Right ventricle myocardium inferior (tissue), 1 donor: ENCODE data around the gene NTHL1. TPM values are rescaled to one million over a fixed set of nuclear protein-coding genes. Genes with fewer than 3 reads are reported as not detected.

Source experiments
- ATAC-seq: fragments of 200-7000 bp; cut with Tn5 transposase; one replicate; pipeline ENCODE4 v1.9.1; 2020; ENCODE audit warnings: mild to moderate bottlenecking, moderate library complexity
- DNase-seq: peaks from one replicate; pipeline ENCODE4 v3.0.0; 2021; ENCODE audit errors: missing footprints
- intact Hi-C: fragments of 100-400 bp; cut with DNase I; formaldehyde crosslinking; loops from one replicate; pipeline ENCODE4 v1.11.0; 2022
- total RNA-seq: library from RNA; stranded (reverse); fragmentation: NEBNext Ultra II Directional; extraction: Animal tissue kit (Norgen Biotek cat#: 25700); gene quantifications from one replicate; pipeline ENCODE4 v1.2.1, GENCODE V29; 2021
- donor health status: DM: no; HTN: yes; CAD: no; lungs with severe emphysema.

NTHL1 gene
- total RNA-seq, 1 donor from 2014 or later = 23.3 TPM

DNA sequence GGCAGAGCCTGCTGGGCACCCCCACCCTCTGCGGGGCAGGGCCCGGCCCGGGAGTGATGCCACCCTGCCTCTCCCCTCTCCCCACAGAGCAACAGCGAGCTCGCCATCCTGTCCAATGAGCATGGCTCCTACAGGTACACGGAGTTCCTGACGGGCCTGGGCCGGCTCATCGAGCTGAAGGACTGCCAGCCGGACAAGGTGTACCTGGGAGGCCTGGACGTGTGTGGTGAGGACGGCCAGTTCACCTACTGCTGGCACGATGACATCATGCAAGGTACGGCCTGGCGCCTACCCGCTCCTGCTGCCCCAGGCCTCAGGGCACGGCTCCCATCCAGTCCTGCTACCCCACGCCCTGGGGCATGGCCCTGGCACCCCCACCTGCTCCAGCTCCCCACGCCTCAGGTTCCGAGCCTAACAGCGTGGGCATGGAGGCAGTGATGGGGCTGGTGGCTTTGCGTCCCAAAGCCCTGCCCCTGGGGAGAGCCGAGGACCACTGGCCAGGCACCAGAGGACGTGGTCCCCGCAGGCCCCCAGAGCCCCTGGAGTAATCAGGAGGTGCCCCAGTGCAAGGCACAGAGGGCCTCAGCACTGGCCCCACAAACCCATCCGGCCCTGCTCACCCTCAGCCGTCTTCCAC is 38.6 kb upstream of the NTHL1 start:
- ATAC-seq (no peak), DNase-seq (no peak)
- intact Hi-C loops = no loop called here

DNA sequence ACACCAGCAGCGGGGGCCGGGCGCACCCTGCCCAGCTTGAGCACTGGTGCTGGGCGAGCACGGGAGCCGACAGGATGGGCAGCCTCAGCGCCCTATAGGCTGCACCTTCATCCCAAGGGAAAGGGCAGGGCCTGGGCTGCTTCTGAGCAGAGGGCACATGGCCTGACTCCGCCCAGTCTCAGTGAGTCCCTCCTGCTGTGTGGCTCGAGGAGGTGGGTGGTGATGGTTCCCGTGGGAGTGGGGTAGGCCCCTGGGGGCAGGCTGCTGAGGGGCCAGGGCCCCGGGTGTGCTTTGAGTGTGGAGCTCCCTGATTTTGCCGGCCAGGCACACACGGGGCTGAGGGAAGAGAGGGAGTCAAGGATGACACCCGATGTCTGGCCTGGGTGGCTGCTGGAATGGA is 38.0 kb upstream of the NTHL1 start:
- no peak for DNase-seq
- no peak for ATAC-seq

DNA sequence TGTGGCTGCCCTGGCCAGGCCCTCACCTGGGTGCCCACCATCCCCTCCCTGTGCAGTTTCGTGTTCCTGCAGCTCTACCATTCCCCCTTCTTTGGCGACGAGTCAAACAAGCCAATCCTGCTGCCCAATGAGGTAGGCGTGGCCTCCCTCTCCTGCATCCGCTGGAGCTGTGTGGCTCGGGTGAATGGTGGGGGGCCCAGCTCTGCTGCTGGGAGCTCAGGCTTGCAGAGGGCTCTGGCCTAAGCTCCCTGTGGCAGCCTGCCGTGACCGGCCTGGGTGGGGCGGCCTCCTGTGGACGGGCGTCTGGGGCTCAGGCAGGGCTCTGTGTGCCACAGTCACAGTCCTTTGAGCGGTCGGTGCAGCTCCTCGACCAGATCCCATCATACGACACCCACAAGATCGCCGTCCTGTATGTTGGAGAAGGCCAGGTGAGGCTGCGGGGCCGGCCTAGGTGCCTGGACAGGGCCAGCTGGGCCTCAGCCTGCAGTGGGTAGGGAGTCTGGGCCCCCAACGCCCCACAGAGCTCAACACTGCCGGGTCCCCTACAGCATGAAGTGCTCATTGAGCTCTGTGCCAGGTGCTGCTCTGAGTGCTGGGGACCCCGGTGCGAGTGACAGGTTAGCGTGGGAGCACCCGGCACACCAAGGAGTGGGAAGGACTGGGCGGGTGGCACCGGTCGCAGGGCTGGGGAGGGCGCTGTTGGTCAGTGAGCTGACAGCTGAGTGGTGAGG is 37.4 kb upstream of the NTHL1 start:
- no peak for ATAC-seq
- intact Hi-C loops = no loop called here

More for the DNA sequence above, 38.0 kb upstream of the NTHL1 start:
- intact Hi-C loops = no loop called here

DNA sequence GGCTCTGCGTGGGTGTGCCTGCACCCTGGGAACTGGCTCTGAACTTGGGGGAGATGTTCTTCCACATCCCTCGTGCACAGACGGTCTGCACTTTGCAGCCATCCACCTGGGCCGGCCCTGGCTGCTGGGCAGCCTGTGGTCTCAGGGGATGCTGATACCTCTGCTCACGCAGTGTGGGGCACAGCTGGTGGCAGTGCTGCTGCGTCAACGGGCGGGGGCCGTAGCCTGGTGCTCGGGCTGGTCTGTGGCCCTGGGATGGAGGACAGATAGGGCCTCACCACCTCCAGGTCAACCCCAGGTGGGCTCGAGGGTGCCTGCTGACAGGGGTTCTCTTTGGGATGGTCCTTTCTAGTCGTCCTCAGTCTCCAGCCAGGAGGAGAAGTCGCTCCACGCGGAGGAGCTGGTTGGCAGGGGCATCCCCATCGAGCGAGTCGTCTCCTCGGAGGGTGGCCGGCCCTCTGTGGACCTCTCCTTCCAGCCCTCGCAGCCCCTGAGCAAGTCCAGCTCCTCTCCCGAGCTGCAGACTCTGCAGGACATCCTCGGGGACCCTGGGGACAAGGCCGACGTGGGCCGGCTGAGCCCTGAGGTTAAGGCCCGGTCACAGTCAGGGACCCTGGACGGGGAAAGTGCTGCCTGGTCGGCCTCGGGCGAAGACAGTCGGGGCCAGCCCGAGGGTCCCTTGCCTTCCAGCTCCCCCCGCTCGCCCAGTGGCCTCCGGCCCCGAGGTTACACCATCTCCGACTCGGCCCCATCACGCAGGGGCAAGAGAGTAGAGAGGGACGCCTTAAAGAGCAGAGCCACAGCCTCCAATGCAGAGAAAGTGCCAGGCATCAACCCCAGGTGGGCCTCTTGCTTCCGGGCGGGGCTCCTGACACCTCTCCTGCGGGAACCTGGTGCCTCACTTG is 36.5 kb upstream of the NTHL1 start:
- no peak for ATAC-seq
- no peak for DNase-seq
- intact Hi-C loops = no loop called here

More for the DNA sequence above, 37.4 kb upstream of the NTHL1 start:
- DNase-seq = no peak

DNA sequence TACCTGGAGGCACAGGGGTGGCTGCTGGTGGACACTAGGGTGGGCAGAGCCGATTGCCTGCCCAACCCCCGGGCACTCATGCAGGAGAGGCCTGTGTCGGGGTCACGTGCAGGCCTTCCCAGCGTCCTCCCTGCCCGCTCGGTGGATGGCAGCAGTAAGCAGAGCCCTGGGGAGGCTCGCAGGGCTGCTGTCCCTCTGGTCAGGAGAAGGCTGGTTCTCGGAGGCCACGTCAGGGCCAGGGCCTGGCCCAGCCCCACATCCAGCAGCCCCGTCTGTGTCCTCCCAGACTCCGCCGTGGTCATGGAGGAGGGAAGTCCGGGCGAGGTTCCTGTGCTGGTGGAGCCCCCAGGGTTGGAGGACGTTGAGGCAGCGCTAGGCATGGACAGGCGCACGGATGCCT is 35.8 kb upstream of the NTHL1 start:
- ATAC-seq = no peak
- intact Hi-C loops = no loop called here
- DNase-seq = no peak

DNA sequence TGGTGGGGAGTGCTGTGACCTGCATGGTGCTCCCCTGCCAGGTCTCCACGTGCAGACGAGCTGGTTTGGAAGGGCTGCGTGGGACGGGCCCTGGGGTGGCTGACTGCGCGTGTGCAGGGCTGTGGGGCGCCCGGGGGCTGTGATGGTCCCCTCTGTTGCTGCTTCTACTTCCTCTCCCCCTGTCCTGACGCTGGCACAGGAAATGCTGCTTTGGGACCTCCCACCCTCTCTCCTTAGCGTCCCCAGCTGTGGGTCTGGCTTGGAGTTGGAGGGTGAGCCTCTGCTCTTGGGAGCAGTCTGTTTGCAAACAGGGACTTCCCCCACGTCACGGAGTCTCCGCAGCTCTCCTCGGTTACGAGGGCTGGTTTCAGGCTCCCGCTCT is 35.3 kb upstream of the NTHL1 start:
- ATAC-seq (peak; percentile 22), DNase-seq (no peak)
- intact Hi-C loops = no loop called here

DNA sequence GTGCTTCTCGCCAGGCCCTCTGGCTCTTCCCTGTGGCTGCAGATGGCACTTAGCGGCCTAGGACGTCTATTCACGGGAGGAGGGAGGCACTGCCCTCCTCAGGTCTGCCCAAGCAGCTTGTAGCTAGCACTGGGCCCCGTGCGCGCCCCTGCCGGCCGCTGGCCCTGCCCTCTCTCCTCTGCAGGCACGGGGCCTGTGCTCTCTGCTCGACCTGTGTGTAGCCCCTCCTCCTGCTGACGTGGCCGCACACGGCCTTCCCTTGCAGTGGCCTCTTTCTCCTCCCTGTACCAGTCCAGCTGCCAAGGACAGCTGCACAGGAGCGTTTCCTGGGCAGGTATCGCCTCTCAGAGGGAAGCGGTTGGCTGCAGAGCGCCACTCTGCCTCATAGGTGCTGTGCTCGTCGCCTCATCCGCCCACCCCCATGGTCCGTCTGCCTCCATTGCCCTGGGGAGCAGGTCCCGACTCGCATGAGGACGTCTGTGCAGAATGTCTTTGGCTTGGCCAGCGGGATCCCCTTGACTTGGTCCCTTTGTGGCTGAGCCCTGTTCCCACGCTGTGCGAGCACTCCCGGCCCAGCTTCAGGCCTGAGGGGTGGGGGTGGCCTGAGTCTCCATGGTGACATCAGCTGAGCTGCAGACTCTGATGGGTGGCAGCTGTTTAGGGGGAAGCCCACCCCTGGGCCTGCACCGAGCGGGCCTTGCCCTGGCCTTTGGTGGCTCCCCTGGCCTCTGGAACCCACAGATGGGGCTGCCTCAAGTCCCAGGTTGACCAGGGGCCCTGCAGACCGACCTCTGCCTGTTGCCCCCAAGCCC is 34.7 kb upstream of the NTHL1 start:
- DNase-seq (no peak), ATAC-seq (peak; percentile 33)
- intact Hi-C loops = no loop called here

DNA sequence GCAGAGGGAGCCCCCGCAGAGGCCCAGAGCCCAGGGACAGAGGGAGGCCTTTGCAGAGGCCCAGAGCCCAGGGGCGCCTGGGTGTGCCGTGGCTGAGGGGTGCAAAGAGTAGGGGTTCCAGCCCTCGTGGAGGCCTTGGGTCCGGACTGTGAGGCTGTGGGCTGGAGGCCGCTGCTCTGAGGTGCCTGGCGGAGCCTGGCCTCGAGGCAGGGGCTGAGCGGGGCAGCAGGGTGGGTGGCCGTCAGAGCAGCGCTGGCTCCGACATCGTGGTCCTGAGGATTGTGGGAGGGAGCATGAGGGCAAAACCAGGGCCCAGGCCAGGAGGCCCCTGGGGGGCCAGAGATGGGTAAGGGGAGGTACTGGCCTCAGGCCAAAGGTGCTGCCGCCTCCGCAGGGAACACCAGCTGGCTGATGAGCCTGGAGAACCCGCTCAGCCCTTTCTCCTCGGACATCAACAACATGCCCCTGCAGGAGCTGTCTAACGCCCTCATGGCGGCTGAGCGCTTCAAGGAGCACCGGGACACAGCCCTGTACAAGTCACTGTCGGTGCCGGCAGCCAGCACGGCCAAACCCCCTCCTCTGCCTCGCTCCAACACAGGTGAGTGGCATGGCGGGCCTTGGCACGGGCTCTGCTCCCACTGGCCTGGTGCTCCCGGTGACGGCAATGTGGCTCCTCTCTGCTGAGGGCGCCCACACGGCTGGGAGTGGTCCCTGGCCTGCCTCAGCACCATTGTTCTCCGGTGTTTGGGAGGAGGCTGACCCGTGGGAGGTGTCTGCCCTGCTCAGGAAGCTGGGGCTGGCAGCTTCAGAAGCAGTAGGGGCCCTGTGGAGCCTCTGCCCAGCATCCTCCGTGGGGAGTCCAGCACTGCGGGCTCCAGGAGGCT is 33.8 kb upstream of the NTHL1 start:
- intact Hi-C loops = no loop called here
- DNase-seq = no peak
- ATAC-seq = no peak

DNA sequence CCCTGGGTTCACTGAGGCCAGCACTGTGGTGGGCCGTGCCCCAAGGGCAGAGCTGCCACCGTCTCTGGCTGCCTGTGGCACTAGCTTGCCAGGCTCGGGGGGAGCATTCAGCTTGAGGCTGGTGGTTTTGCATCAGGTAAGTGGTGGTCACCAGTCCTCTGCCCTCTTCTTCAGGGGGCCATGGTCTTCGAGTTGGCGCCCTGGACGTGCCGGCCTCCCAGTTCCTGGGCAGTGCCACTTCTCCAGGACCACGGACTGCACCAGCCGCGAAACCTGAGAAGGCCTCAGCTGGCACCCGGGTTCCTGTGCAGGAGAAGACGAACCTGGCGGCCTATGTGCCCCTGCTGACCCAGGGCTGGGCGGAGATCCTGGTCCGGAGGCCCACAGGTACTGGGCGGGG is 32.4 kb upstream of the NTHL1 start:
- DNase-seq (no peak), ATAC-seq (no peak)
- intact Hi-C loops = no loop called here

DNA sequence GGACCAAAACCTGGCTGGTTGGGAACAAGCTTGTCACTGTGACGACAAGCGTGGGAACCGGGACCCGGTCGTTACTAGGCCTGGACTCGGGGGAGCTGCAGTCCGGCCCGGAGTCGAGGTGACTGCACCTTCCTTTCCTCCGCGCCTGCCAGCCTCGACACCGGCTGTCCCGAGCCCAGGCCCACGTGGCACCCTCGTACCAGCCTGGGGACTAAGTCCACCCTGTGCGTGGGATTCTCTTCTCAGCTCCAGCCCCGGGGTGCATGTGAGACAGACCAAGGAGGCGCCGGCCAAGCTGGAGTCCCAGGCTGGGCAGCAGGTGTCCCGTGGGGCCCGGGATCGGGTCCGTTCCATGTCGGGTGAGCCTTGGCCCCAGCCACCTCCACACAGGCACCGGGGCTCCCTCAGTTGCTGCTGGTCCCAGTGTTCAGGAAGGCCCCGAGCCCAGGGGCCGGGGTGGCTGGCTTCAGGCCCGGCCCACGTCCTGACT is 31.7 kb upstream of the NTHL1 start:
- DNase-seq (no peak), ATAC-seq (no peak)
- intact Hi-C loops = no loop called here

DNA sequence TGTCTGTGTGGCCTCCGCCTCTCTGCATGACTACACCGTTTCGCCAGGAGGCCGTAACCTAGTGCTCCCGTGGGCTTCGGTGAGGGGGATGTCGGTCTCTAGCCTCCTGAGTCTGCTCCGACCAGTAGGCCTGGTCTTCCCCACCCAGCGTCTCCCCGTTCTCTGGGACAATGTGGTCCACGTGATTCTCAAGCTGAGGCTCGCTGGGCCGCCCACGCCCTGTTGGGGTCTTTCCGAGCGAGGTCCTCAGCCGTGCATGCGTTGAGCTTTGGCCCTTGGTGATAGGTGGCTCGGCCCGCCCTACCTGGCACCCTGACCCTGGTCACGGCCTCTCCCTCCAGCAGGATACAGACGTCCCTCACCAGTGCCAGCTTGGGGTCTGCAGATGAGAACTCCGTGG is 31.1 kb upstream of the NTHL1 start:
- ATAC-seq (no peak), DNase-seq (no peak)
- intact Hi-C loops = no loop called here

DNA sequence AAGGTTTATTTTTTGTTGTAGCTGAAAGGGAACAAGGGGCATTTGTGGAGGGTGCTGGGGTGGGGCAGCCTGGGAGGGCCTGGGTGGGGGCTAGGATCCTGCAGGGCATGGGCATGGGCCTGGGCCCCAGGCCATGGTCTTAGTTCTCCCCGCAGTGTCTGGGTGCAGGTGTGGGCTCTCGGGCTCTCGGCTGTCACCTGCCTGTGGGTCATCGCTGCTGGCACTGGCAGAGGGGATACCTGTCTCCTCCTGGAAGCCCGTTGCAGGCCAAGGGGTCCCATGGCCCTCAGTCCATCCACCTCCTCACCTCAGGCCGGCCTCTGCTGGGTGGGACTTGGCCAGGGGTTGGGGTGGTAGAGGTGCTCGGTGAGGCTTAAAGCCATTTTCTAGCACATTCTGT is 30.5 kb upstream of the NTHL1 start:
- DNase-seq = no peak
- intact Hi-C loops = no loop called here
- ATAC-seq = no peak

DNA sequence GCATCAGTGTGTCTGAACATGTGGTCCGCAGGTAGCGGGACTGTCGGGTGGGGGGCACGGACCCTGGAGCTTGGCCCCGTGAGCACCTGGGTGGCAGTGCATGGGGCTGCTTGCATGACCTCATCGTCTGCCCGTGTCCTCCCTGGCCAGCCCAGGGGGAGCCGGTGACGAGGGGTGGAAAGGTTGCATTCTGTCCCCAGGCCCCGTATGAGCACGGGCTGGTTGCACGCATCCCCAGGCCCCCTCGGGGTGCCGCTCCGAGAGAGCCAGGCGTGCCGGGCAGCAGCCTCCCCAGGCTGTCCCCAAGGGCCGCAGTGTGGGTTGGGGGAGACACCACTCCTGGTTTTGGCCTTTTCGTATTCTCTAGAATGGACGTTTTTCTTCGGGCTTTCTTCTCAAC is 30.1 kb upstream of the NTHL1 start:
- no peak for ATAC-seq

DNA sequence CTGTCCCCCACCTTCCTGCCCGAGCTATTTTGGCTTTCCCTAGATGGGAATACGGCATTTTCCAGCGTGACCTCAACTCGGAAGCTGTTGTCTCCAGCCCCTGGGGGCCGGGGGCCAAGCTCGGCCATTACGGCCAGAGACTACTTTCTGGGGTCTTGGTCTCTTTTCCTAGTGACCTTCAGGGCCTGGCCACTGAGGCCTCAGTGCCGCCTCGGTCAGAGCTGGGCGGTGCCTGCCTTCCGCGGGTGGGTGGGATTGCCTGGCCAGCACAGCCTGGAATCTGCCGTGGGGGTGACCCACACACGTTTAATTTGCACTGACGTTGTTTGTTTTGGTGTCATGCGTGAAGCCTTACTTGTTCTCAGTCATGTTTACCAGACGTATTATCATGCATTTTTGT is 29.4 kb upstream of the NTHL1 start:
- intact Hi-C loops = no loop called here
- DNase-seq (no peak), ATAC-seq (no peak)

More for the DNA sequence above, 30.1 kb upstream of the NTHL1 start:
- no peak for DNase-seq
- intact Hi-C loops = no loop called here

DNA sequence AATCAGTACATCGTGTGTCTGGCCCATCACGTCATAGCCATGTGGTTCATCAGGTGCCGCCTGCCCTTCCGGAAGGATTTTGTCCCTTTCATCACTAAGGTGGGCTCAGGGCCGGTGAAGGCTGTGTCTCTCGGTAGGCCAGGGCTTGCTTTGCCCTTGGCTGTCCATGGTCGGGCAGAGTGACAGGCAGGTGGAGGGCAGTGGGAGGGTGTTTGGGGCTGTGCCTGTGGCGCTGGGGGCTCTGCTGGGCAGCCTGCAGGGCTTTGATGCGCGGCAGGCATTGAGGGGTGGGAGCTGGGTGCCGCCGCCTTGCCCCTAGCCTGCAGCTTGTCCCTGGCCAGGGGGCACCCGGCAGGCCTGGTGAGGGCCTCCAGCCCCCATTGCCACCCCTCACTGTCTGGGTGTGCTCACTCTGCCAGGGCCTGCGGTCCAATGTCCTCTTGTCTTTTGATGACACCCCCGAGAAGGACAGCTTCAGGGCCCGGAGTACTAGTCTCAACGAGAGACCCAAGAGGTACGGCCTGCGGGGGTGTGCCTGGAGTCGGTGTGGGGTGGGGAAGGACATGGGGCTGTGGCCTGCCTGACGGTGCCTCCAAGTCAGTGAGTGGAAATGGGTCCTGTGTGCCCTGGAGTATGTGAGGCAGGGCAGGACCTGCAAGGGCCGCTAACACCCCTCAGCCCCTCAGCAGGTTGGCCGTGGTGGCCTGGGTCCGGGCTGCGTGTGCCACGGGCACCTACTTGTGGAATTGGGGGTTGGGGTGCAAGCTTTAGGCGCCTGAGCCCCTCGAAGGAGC is 28.6 kb upstream of the NTHL1 start:
- ATAC-seq (no peak), DNase-seq (no peak)
- intact Hi-C loops = no loop called here

DNA sequence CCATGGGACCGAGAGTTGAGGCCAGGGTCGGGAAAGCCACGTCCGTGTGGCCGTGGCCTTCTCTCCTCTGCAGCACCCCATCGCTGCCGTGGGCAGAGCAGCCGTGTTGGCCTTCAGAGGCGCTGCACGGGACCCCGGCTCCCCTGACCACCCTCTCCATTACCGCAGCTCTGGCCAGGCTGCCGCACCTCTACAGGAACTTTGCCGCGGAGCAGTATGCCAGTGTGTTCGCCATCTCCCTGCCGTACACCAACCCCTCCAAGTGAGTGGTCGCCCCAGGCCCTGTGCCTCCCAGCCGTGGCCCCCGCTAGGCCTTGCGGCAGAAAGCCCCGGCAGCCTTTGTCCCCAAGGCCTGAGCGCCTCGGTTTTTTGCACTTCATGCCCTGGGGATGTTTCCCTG is 28.0 kb upstream of the NTHL1 start:
- ATAC-seq (no peak), DNase-seq (no peak)
- intact Hi-C loops = no loop called here

DNA sequence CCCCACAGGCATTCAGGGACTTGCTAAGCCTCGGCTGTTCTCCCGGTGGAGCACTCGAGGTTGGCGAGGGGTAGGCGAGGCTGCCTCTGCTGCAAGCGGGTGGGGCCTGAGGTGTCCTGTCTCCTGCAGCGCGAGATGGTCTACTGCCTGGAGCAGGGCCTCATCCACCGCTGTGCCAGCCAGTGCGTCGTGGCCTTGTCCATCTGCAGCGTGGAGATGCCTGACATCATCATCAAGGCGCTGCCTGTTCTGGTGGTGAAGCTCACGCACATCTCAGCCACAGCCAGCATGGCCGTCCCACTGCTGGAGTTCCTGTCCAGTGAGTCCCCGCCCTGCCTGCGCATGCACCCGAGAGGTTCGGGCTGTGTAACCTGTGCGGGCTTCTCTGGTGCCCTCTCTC is 26.4 kb upstream of the NTHL1 start:
- intact Hi-C loops = no loop called here
- no peak for ATAC-seq
- no peak for DNase-seq
